Fibroblast of upper back skin (primary cell): ENCODE data around the gene COL4A3.
A peak's percentile ranks its signal among the peaks of the same experiment; 100 is the strongest.

Source experiments
- DNase-seq: peaks from one replicate; pipeline ENCODE4 v3.0.0-alpha.2; 2013

The COL4A3 gene

DNA sequence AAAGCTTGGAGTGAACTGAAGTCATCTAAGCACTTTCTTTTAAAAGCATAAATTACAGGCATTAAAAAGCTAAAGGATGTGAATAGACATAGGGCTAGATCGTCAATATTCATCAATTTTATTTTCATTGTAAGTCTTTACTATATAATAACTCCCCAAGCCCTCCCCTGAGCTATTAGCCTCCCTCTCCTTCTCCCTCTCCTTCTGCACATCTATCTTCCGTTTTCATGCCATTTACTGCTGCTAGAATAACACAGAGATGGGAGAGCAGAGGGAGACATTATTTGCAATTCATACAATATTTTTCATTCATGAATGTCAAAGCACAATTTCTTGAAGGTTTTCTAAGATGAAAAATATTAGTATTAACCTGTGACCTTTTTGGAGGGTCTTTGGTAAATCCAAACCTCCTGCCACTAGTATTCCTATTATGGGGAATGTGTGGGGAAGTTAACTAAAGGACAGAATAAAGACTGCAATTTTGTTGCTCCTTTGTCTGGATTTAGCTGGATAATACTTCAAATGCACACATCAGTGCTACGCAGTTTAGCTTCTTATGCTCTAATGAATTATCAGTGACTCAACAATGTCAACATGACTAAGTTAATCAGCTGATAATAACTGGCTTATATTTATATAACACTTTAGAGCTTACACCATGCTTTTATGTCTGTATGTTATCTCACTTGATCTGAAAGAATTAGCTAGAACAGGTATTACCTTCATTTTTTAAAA is 132.4 kb downstream of the COL4A3 start:
- no peak for DNase-seq

- no peak for DNase-seq
Observed at GRCh38 chr2:227301523-227301922, 137.1 kb downstream of the COL4A3 start.

DNA sequence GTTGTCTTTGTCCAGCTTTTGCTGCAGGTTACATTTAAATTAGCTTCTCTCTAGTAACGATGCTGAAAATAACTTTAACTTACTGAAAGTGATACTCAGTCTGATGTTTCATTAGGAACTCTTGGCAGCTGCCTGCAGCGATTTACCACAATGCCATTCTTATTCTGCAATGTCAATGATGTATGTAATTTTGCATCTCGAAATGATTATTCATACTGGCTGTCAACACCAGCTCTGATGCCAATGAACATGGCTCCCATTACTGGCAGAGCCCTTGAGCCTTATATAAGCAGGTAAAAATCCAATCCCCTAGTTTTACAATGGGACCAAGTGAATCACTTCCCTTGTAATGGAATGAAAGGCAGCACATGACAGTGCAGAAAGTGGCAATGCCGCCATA is 144.4 kb downstream of the COL4A3 start:
- DNase-seq, result peak; percentile 23

- no peak for DNase-seq
Observed at GRCh38 chr2:227310756-227311110, 146.3 kb downstream of the COL4A3 start.

DNA sequence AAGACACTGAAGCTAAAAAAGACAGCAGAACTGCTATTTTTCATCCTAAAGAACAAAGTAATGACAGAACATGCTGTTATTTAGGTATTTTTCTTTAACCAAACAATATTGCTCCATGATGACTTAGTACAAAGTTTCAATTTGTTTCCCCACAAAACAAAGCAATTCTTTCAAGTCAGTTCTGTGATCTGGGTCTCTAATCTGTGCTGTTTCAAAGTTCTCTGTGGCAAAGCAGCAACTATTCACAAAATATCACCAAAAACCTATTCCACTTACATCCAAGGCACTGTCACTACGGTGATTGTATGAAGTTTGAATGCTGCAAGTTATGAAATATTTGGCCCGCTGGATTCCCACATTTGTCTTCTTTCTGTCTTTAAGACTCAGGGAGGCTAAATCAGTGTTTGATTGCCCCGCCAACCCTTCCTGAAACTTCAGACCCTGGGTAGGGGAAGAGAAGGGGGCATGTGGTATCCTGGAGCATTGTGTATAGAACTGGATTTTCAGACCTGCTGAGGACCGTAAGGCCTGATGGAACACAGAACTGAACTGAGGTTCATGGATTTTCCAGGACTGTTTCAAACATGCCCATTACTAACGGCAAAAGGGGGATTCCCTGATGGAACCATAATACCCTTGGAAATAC is 147.6 kb downstream of the COL4A3 start:
- DNase-seq, result no peak

DNA sequence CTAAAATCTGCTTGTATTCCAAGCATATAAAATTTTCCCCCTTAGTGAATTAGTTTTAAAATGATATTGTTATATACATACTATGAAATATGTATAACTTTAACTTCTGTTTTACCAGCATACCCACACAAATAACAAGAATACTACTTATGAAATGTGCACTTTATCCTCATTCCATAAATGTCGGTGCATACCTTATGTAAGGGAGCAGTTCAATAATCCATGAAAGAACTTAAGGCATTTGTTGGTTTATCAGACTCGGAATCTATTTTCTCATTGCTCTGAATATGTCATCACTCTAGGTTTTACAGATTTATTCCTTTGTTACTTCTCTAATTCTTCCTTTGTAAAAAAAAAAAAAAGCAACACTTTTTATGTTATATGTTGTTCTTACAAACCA is 148.2 kb downstream of the COL4A3 start:
- DNase-seq, result no peak

DNA sequence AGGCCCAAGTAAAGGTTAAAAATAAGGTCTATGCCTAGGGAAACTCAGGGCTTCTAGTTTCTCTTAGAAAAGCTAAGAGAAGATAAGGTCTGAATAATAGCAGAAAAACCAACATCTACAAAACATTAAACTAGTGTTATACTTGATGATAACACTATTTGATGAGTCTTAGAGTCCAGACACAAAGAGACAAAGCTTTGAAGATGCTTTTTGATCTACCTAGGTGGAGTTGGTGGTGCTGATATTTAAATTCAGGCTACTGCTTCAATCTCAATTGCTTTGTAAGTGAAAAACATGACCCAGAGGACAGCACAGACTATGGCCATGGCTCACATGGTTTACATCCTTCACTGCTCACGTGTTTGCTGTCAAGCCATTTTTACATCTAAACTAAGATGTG is 148.9 kb downstream of the COL4A3 start:
- no peak for DNase-seq

DNA sequence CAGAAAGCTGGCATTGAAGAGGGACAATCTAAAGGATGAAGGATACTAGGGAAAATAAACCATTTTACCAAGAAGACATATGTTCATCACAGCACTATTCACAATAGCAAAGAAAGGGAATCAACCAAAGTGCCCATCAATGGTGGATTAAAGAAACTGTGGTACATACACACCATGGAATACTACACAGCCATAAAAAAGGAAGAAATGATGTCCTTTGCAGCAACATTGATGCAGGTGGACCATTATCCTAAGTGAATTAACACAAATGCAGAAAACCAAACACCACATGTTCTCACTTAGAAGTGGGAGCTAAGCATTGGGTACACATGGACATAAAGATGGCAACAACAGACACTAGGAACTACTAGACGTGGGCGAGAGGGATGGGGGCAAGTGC is 153.4 kb downstream of the COL4A3 start:
- no peak for DNase-seq

GRCh38 chr2:227320305-227321094 is 156.1 kb downstream of the COL4A3 start:
- no peak for DNase-seq

DNA sequence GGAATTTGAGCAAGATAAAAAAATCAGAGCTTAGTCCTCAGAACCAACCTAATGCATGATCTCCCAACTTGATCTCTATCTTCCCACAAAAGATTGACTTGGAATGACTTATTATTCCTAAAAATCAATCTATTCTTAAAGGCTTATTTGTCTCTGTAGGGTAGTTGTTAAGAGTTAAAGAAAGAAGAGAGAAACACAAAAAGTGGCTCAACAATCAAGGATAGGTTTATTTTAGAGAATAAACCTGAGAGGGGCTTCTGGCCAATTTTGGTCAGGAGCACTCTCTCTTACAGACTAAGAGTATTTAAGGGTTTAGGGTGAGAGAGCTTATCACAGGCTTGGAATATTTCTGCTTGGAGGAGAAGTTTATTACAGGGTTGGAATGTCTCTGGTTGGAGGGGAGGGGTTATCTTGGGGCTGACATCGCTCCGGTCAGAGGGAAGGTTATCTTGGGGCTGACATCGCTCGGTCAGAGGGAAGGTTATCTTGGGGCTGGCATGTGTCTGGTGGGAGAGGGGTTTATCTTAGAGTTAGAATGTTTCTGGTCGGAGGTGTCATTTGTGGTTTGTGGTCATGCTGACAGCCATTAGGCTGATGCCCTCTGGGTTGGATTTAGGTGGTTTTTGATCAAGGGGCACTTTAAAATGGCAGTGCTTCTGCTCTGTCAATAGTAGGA is 158.2 kb downstream of the COL4A3 start:
- no peak for DNase-seq

DNA sequence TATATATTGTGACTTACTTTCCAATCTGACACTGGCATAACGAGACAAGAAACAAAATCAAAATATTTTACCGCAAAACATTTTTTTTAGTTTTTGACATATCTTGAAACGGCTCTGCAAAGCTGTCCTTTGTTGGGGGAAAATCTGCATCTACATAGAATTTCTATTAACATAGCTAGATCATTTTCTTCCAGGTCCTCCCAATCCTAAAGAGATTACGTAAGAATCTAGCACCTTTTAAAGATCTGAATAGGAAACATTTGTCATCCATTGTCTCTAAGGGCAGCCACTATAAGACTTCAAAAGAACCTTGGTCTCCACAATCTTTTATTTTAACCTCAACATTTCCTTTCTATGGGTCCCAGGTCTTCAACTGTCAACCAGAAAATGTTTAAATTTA is 159.4 kb downstream of the COL4A3 start:
- no peak for DNase-seq

DNA sequence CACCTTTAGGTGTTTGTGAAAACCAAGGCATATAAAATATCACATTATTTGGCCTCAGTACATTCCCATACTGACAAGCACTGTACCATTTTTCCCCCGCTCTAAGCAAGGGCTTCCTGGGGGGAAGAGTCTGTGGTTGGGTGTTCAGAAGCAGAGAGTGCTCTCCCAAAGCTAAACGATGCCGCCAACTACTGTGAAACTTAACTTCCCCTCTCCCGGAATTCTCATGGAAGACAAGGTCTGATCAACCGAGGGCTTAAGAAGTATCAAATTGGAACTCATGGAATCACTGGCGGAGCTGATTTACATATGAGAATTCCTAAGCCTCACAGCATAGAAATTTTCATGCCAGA is 160.2 kb downstream of the COL4A3 start:
- DNase-seq, result peak; percentile 25

GRCh38 chr2:227324995-227325838 is 160.8 kb downstream of the COL4A3 start, which contains the start of gene MFF:
MFF (plus strand) TSS chr2:227325251; CDS start chr2:227330666, 5,415 bp downstream.
- peak; percentile 92 for DNase-seq

DNA sequence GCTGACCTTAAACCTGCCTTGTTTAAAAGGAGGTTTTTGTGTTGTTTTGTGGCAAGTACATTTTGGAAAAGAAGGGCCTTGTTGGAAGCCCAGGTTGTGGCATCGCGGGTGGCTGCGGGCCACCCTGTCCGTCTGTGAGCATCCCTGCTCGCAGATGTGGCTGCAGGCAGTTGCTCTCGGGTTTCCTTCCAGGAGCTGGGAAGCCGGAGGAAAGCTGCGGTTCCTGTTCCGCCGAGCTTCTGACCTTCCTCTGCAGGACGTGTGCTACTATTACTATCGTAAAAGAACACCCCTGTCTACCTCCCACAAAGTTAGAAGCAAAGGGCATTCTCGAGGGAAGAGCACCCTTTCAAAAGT is 161.4 kb downstream of the COL4A3 start:
- DNase-seq, result peak; percentile 23

DNA sequence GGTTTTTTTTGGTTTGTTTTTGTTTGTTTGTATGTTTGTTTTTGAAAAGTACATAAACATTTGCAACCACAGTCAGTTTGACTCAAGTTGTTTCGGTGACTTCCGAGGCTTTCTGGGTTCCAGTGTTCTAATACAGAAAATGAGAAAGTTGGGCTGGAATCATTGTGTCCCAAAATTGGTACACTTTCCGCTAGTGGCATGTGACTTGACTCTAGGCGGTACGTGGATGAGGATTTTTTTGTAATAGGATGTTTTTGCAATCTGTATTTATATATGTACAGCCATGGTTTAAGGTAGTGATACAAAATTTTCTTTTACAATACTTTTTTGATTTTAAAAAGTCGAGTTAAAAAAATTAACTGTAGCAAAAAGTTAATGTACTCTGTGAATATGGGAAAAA is 162.4 kb downstream of the COL4A3 start:
- DNase-seq, result no peak

- DNase-seq, result no peak
Observed at GRCh38 chr2:227335713-227336112, 171.3 kb downstream of the COL4A3 start.

GRCh38 chr2:227337442-227337841 is 173.0 kb downstream of the COL4A3 start:
- DNase-seq, result no peak

GRCh38 chr2:227339098-227339599 is 174.7 kb downstream of the COL4A3 start:
- no peak for DNase-seq

GRCh38 chr2:227340106-227340505 is 175.7 kb downstream of the COL4A3 start:
- DNase-seq, result no peak

- DNase-seq, result no peak
Observed at GRCh38 chr2:227341553-227341952, 177.1 kb downstream of the COL4A3 start.

DNA sequence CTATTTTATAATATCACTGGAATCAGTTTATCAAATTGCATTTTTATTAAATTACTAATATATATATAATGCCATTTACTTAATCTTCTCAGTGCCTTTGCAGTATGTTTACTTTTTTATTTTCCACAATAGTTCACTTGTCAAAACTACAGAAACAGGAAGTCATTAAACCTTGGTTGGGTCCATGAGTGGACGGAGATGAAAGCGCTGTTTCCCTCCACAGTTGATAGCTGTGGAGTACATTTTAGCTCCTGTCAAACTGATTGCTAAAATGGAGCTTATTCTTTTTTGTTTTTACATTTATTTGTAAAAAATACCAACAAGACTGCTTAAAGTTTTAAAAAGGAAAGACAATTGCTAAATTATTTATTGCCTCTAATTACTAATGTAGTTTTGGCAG is 179.8 kb downstream of the COL4A3 start:
- DNase-seq, result no peak

DNA sequence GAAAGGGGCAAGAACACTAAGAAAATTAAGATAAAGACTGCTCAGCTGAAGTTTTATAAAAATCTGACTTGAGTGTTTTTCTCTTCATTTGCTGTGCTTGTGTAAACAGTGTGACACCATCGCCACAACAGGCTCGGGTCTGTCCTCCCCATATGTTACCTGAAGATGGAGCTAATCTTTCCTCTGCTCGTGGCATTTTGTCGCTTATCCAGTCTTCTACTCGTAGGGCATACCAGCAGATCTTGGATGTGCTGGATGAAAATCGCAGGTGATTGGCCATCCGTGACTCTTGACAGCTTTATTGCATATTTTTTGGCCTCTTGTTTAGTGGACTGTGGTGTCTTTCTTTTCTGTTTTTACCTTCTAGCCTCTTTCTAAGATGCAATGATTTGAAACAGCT is 182.7 kb downstream of the COL4A3 start:
- DNase-seq, result no peak
